ENCODE results near the gene GPC6. TPM values are rescaled to one million over a fixed set of nuclear protein-coding genes. Genes with fewer than 3 reads are reported as not detected.

GPC6 gene
- total RNA-seq, 2 experiments from 2014 or later = not detected

DNA sequence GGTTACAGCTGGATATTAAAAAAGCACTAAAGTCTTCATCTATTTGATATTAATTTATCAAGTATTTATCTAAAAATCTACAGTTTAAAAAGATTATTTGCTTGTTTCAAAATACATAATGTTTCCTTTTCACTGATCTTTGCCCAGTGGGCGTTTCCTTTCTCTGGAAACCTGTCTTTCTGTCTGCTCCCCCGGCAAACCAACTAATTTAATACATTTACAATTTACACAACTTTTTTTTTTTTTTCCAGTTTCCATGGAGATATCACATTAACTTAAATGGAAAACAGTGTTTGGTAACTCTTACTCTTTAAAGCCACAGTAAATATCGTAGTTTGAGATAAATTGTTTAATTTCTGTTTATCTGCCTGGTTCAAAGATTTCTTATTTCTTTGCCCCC, 5.3 kb downstream of the GPC6 start:
- no peaks in the 10 kb centered on the region for H3K4me1 ChIP-seq (ENCODE audit: insufficient read depth, low read length, poor library complexity, severe bottlenecking)
- intact Hi-C loops (cut with micrococcal nuclease; ENCODE audit: unreplicated experiment) = no loop called here
- no TSS peak for BruUV-seq (replicated peaks)
- H3K4me3 ChIP-seq (ENCODE audit: low read depth, low read length, poor library complexity, severe bottlenecking) = no peak overlapping the region
- TF ChIP-seq CTCF (conservative IDR thresholded peaks at IDR 0.05; ENCODE audit: low read length) (no peak), EZH2phosphoT487 (IDR thresholded peaks at IDR 0.05; ENCODE audit: borderline replicate concordance, low read depth, low read length) (no peak)
- H3K36me3 ChIP-seq (ENCODE audit: insufficient read depth, low read length) = no peaks in the 10 kb centered on the region
- no peaks in the 10 kb centered on the region for H3K9me3 ChIP-seq (ENCODE audit: low read length)
- no peak overlapping the region for H3K27ac ChIP-seq (ENCODE audit: low read depth, low read length, poor library complexity, severe bottlenecking)
- H3K79me2 ChIP-seq (ENCODE audit: insufficient read depth, low read depth, low read length) = no peaks in the 10 kb centered on the region
- H4K20me1 ChIP-seq (ENCODE audit: insufficient read depth, low read length) = no peaks in the 10 kb centered on the region
- ChIA-PET CTCF (ENCODE audit: unreplicated experiment) (no interaction called here), POLR2A (no interaction called here)
- DNase-seq (ENCODE audit: low spot score) = no peak
- H2AFZ ChIP-seq (ENCODE audit: low read length) = no peak overlapping the region
- H3K4me2 ChIP-seq (ENCODE audit: low read length) = no peak overlapping the region
- no peaks in the 10 kb centered on the region for H3K9me2 ChIP-seq (ENCODE audit: insufficient read depth, low read length)

- Histone ChIP-seq H3K4me3 (ENCODE audit: low read depth, low read length, poor library complexity, severe bottlenecking) (no peak overlapping the region), H2AFZ (ENCODE audit: low read length) (no peak overlapping the region), H3K4me1 (ENCODE audit: insufficient read depth, low read length, poor library complexity, severe bottlenecking) (no peaks in the 10 kb centered on the region), H3K36me3 (ENCODE audit: insufficient read depth, low read length) (no peaks in the 10 kb centered on the region), H3K27ac (ENCODE audit: low read depth, low read length, poor library complexity, severe bottlenecking) (no peak overlapping the region), H4K20me1 (ENCODE audit: insufficient read depth, low read length) (no peaks in the 10 kb centered on the region), H3K79me2 (ENCODE audit: insufficient read depth, low read depth, low read length) (no peaks in the 10 kb centered on the region), H3K9me3 (ENCODE audit: low read length) (no peaks in the 10 kb centered on the region), H3K9me2 (ENCODE audit: insufficient read depth, low read length) (no peaks in the 10 kb centered on the region), H3K4me2 (ENCODE audit: low read length) (no peak overlapping the region)
- CTCF ChIA-PET (ENCODE audit: unreplicated experiment) = no interaction called here
- TF ChIP-seq CTCF (conservative IDR thresholded peaks at IDR 0.05; ENCODE audit: low read length) (peak; percentile 39), EZH2phosphoT487 (IDR thresholded peaks at IDR 0.05; ENCODE audit: borderline replicate concordance, low read depth, low read length) (no peak)
- no TSS peak for BruUV-seq (replicated peaks)
- intact Hi-C loops (cut with micrococcal nuclease; ENCODE audit: unreplicated experiment) = no loop called here
- POLR2A ChIA-PET = no interaction called here
- DNase-seq (ENCODE audit: low spot score) = peak; percentile 3
Observed at GRCh38 chr13:93233997-93234416, 7.4 kb downstream of the GPC6 start.

DNA sequence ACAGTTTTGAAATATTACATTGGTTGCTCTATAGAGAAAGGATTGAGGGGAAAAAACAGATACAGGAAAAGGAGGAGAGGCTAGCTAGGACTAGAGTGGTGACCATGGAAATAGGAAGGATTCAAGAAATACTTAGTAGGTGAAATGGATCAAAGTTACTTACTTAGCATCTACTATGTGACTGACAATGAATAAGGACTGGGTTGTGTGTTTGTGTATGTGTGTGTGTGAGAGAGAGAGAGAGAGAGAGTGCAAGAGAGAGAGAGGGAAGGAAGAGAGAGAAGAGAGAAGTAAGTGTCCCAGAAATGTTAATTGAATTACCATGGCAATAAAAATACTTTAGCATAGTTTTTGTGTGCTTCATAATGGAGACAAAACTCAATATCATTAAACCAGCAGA, 7.9 kb downstream of the GPC6 start:
- H4K20me1 ChIP-seq (ENCODE audit: insufficient read depth, low read length) = no peaks in the 10 kb centered on the region
- no peaks in the 10 kb centered on the region for H3K4me1 ChIP-seq (ENCODE audit: insufficient read depth, low read length, poor library complexity, severe bottlenecking)
- POLR2A ChIA-PET = no interaction called here
- DNase-seq (ENCODE audit: low spot score) = no peak
- TF ChIP-seq EZH2phosphoT487 (IDR thresholded peaks at IDR 0.05; ENCODE audit: borderline replicate concordance, low read depth, low read length) = no peak
- TF ChIP-seq CTCF (conservative IDR thresholded peaks at IDR 0.05; ENCODE audit: low read length) = no peak
- no TSS peak for BruUV-seq (replicated peaks)
- CTCF ChIA-PET (ENCODE audit: unreplicated experiment) = no interaction called here
- H3K4me3 ChIP-seq (ENCODE audit: low read depth, low read length, poor library complexity, severe bottlenecking) = no peak overlapping the region
- intact Hi-C loops (cut with micrococcal nuclease; ENCODE audit: unreplicated experiment) = no loop called here
- H3K79me2 ChIP-seq (ENCODE audit: insufficient read depth, low read depth, low read length) = no peaks in the 10 kb centered on the region
- H3K4me2 ChIP-seq (ENCODE audit: low read length) = no peak overlapping the region
- no peaks in the 10 kb centered on the region for H3K9me3 ChIP-seq (ENCODE audit: low read length)
- H2AFZ ChIP-seq (ENCODE audit: low read length) = no peak overlapping the region
- no peaks in the 10 kb centered on the region for H3K9me2 ChIP-seq (ENCODE audit: insufficient read depth, low read length)
- no peak overlapping the region for H3K27ac ChIP-seq (ENCODE audit: low read depth, low read length, poor library complexity, severe bottlenecking)
- H3K36me3 ChIP-seq (ENCODE audit: insufficient read depth, low read length) = no peaks in the 10 kb centered on the region

Data from OCI-LY7 (cell line).